Neural cell (in vitro differentiated cells): Measurements from ENCODE around the gene SERPINE2.

Experiments used
- EP300 ChIP-seq: fragments of 450-650 bp; conservative IDR thresholded peaks from 2 replicates; pipeline ENCODE4 v1.6.1; 2014; ENCODE audit warnings: antibody characterized with exemption, mild to moderate bottlenecking, moderate library complexity; ENCODE audit not compliant: poor library complexity, severe bottlenecking
- RAD21 ChIP-seq: fragments of 450-650 bp; conservative IDR thresholded peaks from 2 replicates; pipeline ENCODE4 v1.6.1; 2014; ENCODE audit warnings: antibody characterized with exemption, mild to moderate bottlenecking, moderate library complexity
- TF ChIP-seq, protein P1 (sequence below): fragments of 450-650 bp; IDR thresholded peaks from 2 replicates; pipeline ENCODE4 v1.5.1; 2014; ENCODE audit warnings: antibody characterized with exemption, mild to moderate bottlenecking, moderate library complexity; ENCODE audit not compliant: poor library complexity, severe bottlenecking
- TF ChIP-seq, protein P2 (sequence below): IDR thresholded peaks from 2 replicates; pipeline ENCODE4 v1.6.1; 2012; ENCODE audit warnings: borderline replicate concordance

DNA sequence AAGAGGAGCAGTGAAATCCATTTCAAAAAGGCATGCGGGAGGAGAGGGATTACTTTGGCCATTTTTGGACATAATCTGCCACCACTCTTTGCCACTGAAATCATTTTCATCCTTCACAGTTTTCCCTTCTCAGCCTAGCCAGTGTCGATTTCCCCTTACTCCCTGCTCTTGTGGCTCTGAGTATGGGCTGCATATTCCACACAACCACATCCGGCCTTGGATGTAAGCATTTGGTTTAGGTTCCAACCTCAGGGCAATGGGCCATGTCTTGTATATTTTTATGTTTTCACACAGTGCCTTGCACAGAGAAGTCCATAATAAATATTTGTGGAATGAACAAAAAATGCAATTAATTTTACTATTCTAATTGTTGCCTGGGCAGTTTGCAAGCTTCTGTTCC lies 7.7 kb upstream of the SERPINE2 start:
- TF ChIP-seq, protein P1, sequence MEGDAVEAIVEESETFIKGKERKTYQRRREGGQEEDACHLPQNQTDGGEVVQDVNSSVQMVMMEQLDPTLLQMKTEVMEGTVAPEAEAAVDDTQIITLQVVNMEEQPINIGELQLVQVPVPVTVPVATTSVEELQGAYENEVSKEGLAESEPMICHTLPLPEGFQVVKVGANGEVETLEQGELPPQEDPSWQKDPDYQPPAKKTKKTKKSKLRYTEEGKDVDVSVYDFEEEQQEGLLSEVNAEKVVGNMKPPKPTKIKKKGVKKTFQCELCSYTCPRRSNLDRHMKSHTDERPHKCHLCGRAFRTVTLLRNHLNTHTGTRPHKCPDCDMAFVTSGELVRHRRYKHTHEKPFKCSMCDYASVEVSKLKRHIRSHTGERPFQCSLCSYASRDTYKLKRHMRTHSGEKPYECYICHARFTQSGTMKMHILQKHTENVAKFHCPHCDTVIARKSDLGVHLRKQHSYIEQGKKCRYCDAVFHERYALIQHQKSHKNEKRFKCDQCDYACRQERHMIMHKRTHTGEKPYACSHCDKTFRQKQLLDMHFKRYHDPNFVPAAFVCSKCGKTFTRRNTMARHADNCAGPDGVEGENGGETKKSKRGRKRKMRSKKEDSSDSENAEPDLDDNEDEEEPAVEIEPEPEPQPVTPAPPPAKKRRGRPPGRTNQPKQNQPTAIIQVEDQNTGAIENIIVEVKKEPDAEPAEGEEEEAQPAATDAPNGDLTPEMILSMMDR = no peak
- TF ChIP-seq, protein P2, sequence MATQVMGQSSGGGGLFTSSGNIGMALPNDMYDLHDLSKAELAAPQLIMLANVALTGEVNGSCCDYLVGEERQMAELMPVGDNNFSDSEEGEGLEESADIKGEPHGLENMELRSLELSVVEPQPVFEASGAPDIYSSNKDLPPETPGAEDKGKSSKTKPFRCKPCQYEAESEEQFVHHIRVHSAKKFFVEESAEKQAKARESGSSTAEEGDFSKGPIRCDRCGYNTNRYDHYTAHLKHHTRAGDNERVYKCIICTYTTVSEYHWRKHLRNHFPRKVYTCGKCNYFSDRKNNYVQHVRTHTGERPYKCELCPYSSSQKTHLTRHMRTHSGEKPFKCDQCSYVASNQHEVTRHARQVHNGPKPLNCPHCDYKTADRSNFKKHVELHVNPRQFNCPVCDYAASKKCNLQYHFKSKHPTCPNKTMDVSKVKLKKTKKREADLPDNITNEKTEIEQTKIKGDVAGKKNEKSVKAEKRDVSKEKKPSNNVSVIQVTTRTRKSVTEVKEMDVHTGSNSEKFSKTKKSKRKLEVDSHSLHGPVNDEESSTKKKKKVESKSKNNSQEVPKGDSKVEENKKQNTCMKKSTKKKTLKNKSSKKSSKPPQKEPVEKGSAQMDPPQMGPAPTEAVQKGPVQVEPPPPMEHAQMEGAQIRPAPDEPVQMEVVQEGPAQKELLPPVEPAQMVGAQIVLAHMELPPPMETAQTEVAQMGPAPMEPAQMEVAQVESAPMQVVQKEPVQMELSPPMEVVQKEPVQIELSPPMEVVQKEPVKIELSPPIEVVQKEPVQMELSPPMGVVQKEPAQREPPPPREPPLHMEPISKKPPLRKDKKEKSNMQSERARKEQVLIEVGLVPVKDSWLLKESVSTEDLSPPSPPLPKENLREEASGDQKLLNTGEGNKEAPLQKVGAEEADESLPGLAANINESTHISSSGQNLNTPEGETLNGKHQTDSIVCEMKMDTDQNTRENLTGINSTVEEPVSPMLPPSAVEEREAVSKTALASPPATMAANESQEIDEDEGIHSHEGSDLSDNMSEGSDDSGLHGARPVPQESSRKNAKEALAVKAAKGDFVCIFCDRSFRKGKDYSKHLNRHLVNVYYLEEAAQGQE = no peak
- TF ChIP-seq RAD21 (no peak), EP300 (no peak)
